ENCODE data around the gene TEKT5.

DNA sequence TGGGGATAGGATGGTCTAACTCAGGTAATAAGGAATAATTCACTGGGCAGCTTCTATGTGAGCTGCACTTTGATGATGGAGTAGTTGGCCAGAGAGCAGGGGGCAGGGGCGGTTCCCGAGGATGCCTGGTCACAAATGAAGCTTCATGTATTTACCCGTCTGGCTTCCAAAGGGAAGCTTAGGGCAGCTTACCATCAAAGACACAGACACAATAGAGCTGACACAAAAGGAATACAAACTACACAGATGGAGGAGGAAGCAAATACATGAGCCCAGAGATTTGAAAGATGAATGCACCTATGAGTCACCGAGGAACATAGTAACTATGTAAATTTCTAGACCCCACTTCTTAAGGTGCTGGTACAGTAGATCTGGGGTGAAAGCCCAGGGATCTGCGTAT lies 105.6 kb downstream of the TEKT5 start:
- TF ChIP-seq, protein P1, sequence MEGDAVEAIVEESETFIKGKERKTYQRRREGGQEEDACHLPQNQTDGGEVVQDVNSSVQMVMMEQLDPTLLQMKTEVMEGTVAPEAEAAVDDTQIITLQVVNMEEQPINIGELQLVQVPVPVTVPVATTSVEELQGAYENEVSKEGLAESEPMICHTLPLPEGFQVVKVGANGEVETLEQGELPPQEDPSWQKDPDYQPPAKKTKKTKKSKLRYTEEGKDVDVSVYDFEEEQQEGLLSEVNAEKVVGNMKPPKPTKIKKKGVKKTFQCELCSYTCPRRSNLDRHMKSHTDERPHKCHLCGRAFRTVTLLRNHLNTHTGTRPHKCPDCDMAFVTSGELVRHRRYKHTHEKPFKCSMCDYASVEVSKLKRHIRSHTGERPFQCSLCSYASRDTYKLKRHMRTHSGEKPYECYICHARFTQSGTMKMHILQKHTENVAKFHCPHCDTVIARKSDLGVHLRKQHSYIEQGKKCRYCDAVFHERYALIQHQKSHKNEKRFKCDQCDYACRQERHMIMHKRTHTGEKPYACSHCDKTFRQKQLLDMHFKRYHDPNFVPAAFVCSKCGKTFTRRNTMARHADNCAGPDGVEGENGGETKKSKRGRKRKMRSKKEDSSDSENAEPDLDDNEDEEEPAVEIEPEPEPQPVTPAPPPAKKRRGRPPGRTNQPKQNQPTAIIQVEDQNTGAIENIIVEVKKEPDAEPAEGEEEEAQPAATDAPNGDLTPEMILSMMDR (conservative IDR thresholded peaks at IDR 0.05; ENCODE audit: low read length) = no peak
- TF ChIP-seq EZH2phosphoT487 (IDR thresholded peaks at IDR 0.05; ENCODE audit: borderline replicate concordance) = no peak
